ENCODE data around the gene FAM76B. TPM values are rescaled to one million over a fixed set of nuclear protein-coding genes. Genes with fewer than 3 reads are reported as not detected.

Gene FAM76B
- polyA plus RNA-seq, 2 of the 4 experiments (the other 2 are of a cell fraction), result 11.4 to 33.3 TPM

DNA sequence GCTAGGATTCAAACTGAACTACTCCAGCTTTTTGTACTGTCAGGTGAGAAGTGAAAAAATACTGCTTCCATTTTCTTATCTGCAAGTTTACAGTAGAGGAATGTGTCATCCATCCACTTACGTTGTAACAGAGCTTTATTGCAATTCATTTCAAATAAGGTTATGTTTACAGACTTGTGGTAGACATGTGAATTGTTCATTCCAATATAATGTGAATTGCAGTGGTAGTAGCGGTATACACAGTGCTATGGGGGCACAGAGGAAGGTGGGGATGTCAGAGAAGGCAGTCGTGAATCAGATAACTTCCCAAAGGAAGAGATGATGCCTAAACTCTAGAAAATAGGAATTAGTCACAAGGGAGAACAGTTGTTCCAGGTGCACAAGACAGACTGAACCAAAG lies 43.2 kb upstream of the FAM76B start:
- no peak overlapping the region for H3K4me2 ChIP-seq
- no peak for TF ChIP-seq FOXS1 (CRISPR knock-in tag; IDR thresholded peaks at IDR 0.05)
- TF ChIP-seq NPAS2 (CRISPR knock-in tag; IDR thresholded peaks at IDR 0.05; ENCODE audit: borderline replicate concordance), result no peak
- TF ChIP-seq USF2 (IDR thresholded peaks at IDR 0.05), result no peak
- TF ChIP-seq EHF (CRISPR knock-in tag; IDR thresholded peaks at IDR 0.05), result no peak
- TF ChIP-seq ZC3H11A (IDR thresholded peaks at IDR 0.05), result no peak
- TF ChIP-seq HOXB13 (CRISPR knock-in tag; IDR thresholded peaks at IDR 0.05; ENCODE audit: low read depth), result no peak
- TF ChIP-seq ZNF302 (CRISPR knock-in tag; IDR thresholded peaks at IDR 0.05), result no peak
- no peak for TF ChIP-seq ZFP36 (IDR thresholded peaks at IDR 0.05; ENCODE audit: borderline replicate concordance, partially characterized antibody)
- TF ChIP-seq RCOR1 (IDR thresholded peaks at IDR 0.05; ENCODE audit: low read depth, low read length), result no peak
- ATAC-seq, result no peak
- no peak for FAIRE-seq
- H3K4me3 ChIP-seq, result no peak overlapping the region
- WGBS (ENCODE audit: missing lambda C conversion rate), result 68% methylated on average over 3 of the region's 3 CpGs
- peaks cover 6% of the 10 kb centered on the region; the same call in 2 of the 3 replicates for H3K4me1 ChIP-seq
- POLR2A ChIA-PET, result interaction anchor here (0.6 kb wide), 1 partner anchor 18 kb away, joined by 5 read pairs; no protein-coding TSS in a partner anchor
- no peaks in the 10 kb centered on the region for H3K9me3 ChIP-seq
- no peak overlapping the region for H3K27ac ChIP-seq
- no peak for DNase-seq (ENCODE audit: low read depth in 1 of 2, low spot score in 1 of 2)
- CTCF ChIA-PET, result interaction anchor here (0.7 to 6.1 kb wide), 4 partner anchors 9 to 562 kb away, joined by 3 to 38 read pairs (median 3); no protein-coding TSS in a partner anchor

- DNase-seq (ENCODE audit: low read depth in 1 of 2, low spot score in 1 of 2) (no peak), ATAC-seq (no peak), FAIRE-seq (no peak)
- Histone ChIP-seq H3K4me1 (peaks cover 6% of the 10 kb centered on the region; the same call in 2 of the 3 replicates), H3K4me2 (no peak overlapping the region), H3K4me3 (no peak overlapping the region), H3K27ac (no peak overlapping the region), H3K9me3 (no peaks in the 10 kb centered on the region)
- TF ChIP-seq HOXB5 (CRISPR knock-in tag; IDR thresholded peaks at IDR 0.05), result no peak
- TF ChIP-seq EHF (CRISPR knock-in tag; IDR thresholded peaks at IDR 0.05), result no peak
- TF ChIP-seq, protein P1, sequence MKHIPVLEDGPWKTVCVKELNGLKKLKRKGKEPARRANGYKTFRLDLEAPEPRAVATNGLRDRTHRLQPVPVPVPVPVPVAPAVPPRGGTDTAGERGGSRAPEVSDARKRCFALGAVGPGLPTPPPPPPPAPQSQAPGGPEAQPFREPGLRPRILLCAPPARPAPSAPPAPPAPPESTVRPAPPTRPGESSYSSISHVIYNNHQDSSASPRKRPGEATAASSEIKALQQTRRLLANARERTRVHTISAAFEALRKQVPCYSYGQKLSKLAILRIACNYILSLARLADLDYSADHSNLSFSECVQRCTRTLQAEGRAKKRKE (CRISPR knock-in tag; IDR thresholded peaks at IDR 0.05; ENCODE audit: low read depth), result no peak
- no peak for TF ChIP-seq CBX8 (IDR thresholded peaks at IDR 0.05)
- no peak for TF ChIP-seq RCOR1 (IDR thresholded peaks at IDR 0.05; ENCODE audit: low read depth, low read length)
- no peak for TF ChIP-seq CEBPB (IDR thresholded peaks at IDR 0.05)
- TF ChIP-seq, protein P2, sequence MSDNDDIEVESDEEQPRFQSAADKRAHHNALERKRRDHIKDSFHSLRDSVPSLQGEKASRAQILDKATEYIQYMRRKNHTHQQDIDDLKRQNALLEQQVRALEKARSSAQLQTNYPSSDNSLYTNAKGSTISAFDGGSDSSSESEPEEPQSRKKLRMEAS (IDR thresholded peaks at IDR 0.05), result no peak
- no peak for TF ChIP-seq RAD21 (conservative IDR thresholded peaks at IDR 0.05 in 1 of 2, IDR thresholded peaks at IDR 0.05 in 1 of 2)
- no peak for TF ChIP-seq EHMT2 (IDR thresholded peaks at IDR 0.05; ENCODE audit: low read depth)
- TF ChIP-seq NPAS2 (CRISPR knock-in tag; IDR thresholded peaks at IDR 0.05; ENCODE audit: borderline replicate concordance), result no peak
- TF ChIP-seq SREBF2 (IDR thresholded peaks at IDR 0.05), result no peak
- TF ChIP-seq, protein P3, sequence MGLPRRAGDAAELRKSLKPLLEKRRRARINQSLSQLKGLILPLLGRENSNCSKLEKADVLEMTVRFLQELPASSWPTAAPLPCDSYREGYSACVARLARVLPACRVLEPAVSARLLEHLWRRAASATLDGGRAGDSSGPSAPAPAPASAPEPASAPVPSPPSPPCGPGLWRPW (IDR thresholded peaks at IDR 0.05), result no peak
- 37% methylated on average over 2 of the region's 2 CpGs for WGBS (ENCODE audit: missing lambda C conversion rate)
- ChIA-PET POLR2A (no interaction called here), CTCF (no interaction called here)
These were observed 41.8 kb upstream of the FAM76B start for GRCh38 chr11:95831198-95831883.

DNA sequence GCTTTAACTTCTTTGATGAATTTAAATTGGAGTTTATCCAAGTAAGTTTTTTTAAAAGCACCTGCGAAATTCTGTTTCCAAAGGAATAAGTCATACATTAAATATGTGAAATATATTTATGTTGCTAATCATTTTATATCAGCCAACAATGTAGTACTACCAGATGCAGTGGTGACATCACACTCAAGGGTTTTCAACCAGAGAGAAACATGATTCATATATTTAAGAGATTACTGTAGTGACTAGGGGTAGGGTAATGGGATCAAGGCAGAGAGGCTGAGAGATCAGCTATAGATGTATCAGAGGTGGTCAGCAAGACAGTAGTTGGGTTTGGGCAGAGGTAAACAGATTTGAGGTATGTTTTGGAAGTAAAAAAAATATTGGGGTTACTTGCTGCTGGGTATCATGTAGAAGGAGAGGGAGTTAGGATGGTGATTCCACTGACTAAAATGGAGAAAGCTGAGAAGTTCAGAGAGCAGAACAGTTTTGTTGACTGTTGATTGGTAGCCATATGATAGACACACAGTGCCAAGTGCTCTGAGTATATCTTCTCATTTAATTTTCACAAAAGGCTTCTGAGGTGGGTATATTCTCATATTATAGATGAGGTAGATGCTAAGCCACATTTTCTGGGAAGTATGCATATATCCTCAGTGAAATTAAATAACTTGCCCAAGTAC lies 40.1 kb upstream of the FAM76B start:
- FAIRE-seq (no peak), ATAC-seq (no peak), DNase-seq (ENCODE audit: low read depth in 1 of 2, low spot score in 1 of 2) (no peak)
- Histone ChIP-seq H3K4me2 (no peak overlapping the region), H3K9me3 (no peaks in the 10 kb centered on the region), H3K4me3 (no peak overlapping the region), H3K27ac (no peak overlapping the region), H3K4me1 (peaks cover 6% of the 10 kb centered on the region; the same call in 2 of the 3 replicates)
- ChIA-PET POLR2A (no interaction called here), CTCF (no interaction called here)
- 74% methylated on average over 1 of the region's 1 CpG for WGBS (ENCODE audit: missing lambda C conversion rate)
- TF ChIP-seq HOXA7 (CRISPR knock-in tag; IDR thresholded peaks at IDR 0.05) (no peak), FOXS1 (CRISPR knock-in tag; IDR thresholded peaks at IDR 0.05) (no peak), HOXB5 (CRISPR knock-in tag; IDR thresholded peaks at IDR 0.05) (no peak), CHD4 (IDR thresholded peaks at IDR 0.05; ENCODE audit: borderline replicate concordance) (no peak), ZNF302 (CRISPR knock-in tag; IDR thresholded peaks at IDR 0.05) (no peak), SMC3 (IDR thresholded peaks at IDR 0.05) (no peak), CBX8 (IDR thresholded peaks at IDR 0.05) (no peak), FOSB (CRISPR knock-in tag; IDR thresholded peaks at IDR 0.05) (no peak), BCL3 (IDR thresholded peaks at IDR 0.05) (no peak), MYC (IDR thresholded peaks at IDR 0.05; ENCODE audit: borderline replicate concordance, low read length) (no peak), RAD21 (conservative IDR thresholded peaks at IDR 0.05 in 1 of 2, IDR thresholded peaks at IDR 0.05 in 1 of 2) (no peak), RARB (CRISPR knock-in tag; IDR thresholded peaks at IDR 0.05) (no peak)
- TF ChIP-seq, protein P3 (IDR thresholded peaks at IDR 0.05), result no peak
- TF ChIP-seq, protein P2 (IDR thresholded peaks at IDR 0.05), result no peak
- TF ChIP-seq, protein P4, sequence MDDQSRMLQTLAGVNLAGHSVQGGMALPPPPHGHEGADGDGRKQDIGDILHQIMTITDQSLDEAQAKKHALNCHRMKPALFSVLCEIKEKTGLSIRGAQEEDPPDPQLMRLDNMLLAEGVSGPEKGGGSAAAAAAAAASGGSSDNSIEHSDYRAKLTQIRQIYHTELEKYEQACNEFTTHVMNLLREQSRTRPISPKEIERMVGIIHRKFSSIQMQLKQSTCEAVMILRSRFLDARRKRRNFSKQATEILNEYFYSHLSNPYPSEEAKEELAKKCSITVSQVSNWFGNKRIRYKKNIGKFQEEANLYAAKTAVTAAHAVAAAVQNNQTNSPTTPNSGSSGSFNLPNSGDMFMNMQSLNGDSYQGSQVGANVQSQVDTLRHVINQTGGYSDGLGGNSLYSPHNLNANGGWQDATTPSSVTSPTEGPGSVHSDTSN (IDR thresholded peaks at IDR 0.05), result no peak
